Iris pigment epithelial cell (primary cell): ENCODE measurements around the gene DGKB.

Source experiments
- DNase-seq: peaks from one replicate; pipeline ENCODE4 v3.0.0-alpha.2; 2011; ENCODE audit warnings: low read depth

The DGKB gene

DNA sequence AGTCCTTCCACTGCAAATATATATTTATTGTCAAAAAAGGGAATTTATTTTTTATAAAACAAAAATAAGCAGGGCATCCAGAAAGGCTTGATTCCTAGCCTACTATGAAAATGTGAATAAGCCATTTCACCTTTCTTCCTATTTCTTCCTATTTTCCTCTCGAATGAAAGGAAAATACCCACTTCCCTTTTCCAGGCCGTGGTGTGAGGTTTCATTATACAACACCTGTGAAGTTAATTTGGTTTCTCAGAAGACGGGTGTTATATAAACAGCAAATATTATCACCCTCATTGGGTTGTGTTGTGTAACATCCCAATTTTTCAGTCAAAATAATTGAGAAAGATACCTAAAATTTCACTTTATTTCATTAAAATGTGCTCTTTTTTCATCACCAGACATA is 214.3 kb downstream of the DGKB start:
- DNase-seq: no peak

DNA sequence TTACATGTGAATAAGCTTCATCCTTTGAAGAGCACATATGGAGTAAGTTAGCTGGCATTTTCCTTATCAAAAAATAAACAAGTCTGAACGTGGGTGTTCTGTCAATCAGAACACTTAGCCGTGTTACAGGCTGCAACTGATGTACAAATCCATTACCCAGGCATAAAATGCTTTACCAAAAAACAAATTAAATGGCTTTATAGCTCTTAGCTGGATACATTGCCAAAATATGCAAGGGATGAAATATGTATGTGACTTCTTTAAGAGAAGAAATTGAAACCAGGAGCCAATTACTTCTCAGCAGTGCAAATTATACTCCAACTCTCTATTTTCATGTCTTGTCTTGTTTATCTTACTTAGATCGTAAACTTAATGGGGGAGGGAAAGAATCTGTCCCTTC is 214.8 kb downstream of the DGKB start:
- peak; percentile 36 for DNase-seq

DNA sequence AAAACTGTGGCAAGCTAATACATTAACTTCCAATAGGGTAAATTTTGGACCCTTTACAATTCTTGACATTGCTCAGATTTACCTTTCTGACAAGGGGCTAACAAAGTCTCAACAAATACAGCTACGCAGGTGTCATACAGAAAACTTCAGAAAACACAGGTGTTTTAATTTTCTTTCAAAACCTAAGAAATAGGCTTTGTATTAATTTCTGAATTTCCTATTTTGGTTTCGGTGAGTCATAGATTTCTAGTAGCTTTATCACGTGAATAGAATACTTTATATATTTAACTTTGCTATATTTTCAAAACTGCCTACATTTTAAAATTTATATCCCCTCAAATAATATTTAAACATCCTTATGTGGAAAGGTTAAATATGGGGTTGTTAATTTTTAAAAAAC is 215.3 kb downstream of the DGKB start:
- DNase-seq: no peak

DNA sequence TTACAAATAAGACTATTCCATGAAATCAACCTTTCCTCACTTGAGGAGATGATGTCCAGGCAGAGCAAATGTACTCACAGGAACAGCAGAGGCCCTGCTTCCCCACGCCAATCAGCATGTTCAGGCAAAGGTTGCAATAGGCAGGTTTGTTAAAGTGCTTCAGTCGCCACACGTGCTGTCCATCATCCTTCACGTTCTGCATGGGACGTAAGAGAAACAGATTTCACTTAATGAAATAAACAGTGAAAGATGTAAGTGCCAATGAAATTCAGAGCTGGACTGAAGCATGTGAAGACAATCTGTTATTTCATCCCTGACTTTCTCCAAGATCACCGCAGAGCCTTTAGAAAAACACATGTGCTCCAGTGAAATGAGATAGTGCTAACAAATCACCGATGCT is 217.4 kb downstream of the DGKB start:
- DNase-seq: no peak

DNA sequence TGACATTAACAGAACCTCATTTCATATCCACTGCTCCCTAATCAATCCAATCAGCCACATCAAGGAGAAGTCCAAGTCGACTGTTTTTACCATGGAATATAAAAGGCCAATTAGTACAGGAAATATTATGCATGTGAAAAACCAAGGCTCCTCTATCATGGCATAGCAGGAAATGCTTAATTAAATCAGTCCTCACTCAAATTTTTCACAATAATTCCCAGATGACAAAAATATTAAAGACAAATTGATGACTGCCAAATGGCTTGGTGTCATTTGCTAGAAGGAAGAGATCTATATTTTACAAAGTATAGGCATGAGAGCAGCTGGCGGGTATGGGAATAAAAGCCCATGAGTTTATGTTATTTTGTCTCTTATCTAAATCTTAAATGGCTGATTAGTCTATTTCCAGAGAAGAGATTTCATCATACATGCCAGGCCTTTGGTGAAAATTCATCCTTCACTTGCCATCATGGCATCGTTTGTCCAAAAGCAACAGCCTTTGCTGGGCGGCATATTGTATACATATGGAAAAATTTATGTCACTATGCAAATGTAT is 219.6 kb downstream of the DGKB start:
- no peak for DNase-seq

DNA sequence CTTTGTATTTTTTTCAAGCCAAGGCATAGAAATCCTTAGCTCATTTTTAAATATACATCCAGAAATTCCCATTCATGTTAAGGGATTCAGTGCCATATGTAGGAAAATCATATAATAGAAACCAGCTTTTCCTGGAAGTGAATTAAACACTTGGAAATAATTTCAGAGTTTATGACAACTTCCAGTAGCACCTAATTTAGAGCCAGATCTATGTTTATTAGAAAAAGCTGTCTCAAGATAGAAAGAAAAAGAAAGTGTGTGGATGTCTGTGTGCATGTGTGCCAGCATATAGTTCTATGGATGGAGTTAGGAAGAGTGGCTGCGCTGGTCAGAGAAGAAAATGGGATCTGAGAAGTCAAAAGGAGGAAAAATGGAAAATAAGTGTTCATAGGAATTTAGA is 225.7 kb downstream of the DGKB start:
- no peak for DNase-seq

DNA sequence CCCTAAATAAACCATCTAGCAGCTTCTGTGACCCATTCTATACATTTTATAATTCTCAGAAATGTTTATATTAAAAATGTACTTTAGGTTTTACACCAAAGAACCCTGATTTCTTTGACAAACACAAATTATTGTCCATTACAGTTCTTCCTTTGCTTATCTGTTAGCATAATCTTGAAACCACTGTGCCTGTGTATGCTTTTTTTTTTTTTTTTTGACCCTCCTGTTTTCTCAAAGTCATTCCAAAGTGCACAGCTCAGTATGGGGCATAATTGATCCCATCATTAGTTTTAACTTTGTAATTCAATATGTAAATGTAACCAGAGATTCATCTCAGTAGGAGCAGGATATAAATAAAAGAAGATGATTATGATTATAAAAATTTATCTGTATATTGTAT is 229.3 kb downstream of the DGKB start:
- no peak for DNase-seq

DNA sequence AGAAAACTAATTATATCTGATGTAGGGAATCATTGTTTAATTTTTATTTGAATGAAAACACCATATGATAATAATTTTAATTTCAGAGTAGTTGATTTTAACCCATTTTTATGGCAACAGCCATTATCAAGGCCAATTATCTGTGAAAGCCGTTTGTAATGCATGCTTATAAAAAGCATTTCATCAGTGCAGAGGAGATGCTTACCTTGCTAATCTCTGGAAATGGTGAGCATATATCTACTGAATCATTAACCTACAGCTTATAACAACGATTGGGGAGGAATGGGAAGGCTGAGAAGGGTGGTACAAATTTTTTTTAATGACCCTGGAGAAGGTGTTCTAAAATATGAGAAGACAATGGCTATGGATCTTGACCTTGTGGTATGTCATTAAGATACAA is 235.6 kb downstream of the DGKB start:
- no peak for DNase-seq

DNA sequence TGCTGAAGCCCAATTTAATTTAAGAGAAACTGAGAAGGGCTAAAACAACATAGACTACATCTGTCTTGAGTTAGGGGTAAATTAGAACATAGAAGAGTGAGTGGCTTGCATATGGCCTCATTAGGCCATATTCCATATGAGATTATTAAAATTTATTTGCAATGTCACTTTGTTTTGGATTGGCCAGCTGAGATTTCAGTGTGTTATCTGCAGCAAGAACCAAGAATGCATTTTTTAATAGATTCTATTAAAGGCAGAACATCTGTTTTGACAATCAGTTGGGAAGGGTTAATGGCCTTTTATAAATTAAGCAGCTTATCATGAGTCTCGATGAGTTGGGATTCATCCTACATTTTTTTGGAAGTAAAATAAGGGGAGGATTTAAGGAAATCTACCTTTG is 236.2 kb downstream of the DGKB start:
- no peak for DNase-seq

DNA sequence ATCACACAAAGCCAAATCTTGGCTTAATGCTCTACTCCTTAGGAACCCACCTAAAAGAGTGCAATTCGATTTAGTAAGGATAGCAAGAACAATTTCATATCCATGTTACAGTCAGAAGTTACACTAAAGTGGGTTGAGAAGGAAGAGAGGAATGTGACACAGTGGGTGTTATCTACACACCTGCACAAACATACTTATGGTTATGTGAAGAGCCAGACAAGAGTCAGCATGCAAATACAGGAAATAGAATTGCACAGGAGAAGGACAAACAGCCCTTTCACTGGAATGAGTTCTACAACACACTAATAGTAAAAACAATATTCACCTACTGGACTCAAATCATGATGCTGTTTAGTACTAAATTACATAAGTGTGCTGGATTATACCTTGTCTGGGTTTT is 262.8 kb downstream of the DGKB start:
- no peak for DNase-seq

DNA sequence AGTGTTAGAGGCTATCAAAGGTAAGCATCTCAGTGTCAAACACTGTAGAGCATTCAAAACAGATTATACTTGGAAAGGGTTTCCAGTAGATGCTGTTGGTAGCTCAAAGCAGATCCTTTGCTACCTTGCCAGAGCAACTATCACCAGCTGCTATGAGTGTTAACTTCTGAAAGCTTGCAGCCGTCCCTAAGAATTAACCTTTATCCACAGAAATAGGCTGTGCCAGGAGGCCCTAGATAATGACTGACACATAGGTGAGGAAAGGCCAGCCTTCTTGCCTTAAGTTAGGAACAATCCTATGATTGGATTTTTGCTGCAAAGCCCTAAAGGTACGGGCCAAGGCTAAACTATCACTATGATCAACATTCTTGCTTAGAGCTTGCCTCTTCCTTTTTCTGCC is 263.2 kb downstream of the DGKB start:
- DNase-seq: no peak

DNA sequence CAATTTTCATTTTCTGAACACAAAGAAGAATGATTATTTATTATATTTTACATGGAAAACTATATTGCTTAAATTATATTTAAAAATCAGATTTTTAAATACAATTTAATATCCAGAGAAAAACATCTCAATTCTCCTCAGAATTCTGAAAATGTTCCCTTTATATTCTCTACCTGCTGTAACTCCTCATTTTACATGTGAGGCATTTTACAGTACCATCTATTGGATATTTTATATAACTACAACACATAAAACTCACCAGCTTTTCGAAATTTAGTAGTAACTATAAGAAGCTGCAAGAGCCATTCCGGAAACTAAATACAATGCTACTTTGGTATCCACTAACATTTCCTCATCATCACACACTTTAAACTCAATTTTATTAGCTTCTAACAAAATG is 264.6 kb downstream of the DGKB start:
- no peak for DNase-seq

DNA sequence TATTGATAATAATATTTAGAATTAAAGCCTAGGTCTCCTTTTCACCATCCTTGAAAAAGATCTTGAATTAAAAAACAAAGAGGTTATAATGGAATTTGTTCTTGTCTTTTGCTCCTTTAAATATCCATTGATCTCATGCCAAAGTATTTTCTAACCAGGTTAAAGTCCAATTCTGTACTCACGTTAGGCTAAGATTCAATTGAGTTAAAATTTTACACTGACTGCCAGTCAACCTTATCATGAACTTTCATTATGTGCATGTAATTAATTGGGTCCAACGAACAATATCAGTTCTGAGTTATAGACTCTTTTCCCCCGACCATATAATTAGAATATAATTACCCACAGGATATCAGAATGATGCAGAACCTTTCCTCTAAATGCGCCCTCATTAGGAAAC is 266.6 kb downstream of the DGKB start:
- no peak for DNase-seq

DNA sequence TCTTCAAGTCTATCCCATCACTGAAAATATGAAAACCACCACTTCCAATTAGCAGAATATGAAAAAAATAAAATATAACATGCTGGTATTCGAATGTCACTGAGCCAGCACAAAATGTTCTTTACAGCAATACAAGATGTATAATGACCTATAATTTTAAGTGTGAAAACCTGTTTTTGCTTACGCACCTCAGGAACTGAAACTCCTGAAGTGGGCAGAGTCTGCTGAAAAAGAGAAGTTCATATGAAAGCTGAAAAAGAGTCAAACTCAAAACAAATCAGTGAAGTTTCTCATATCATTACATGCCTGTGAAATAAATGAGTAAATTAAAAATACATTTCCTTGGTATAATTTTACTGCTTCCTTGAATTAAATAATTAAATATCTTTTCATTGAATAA is 272.5 kb downstream of the DGKB start:
- DNase-seq: no peak

DNA sequence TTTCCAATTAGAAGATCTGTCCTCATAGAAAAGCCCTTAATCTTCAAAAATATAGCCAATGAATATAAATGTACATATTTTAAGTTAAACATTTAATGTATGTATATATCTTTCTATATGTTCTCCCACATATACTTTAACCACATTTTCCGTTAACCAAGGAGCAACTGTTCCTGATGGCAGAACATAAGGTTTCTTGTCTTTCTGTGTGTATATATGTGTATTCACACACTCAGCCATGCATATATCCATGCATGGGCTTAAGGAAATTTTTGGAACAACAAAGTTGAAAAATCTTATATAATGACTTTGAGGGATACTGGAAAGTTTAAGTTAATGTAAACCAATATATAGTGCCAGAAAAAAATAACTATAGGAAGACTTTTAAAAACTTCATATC is 274.0 kb downstream of the DGKB start:
- DNase-seq: no peak

DNA sequence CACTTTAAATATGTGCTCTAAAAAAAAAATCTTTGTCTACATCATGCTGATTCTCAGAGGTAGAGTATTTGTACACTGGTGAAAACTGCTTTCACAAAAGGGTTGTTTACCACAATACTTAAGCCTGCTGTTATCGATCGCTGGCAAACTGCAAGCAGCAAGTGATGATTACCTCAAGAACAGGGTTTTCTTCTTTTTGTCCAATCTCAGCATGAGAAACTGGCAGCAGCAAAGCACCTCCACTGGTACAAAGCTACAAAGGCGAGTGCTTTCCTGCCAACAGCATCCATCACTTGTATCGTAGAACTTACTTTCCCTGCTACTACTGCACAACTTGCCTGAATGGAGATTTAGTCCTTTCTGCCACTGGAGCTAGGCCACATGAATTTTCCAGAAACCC is 276.5 kb downstream of the DGKB start:
- DNase-seq: no peak

DNA sequence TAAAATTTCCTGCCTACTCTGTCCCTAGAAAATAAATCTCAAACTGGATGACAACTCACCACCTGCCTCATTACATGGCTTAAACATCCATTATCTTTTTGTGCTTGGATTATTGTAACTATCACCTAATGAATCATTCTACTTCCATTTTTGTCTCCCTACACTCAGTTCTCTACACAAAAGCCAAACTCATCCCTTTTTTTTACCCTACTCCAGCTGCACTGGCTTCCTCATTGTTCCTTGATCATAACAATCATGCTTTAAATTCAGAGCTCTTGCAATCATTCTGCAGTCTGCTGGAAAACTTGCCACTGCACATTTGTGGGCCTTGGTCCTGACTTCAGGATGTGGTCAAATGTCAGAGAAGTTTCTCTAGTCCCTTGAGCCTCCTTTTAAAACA is 280.0 kb downstream of the DGKB start:
- no peak for DNase-seq

DNA sequence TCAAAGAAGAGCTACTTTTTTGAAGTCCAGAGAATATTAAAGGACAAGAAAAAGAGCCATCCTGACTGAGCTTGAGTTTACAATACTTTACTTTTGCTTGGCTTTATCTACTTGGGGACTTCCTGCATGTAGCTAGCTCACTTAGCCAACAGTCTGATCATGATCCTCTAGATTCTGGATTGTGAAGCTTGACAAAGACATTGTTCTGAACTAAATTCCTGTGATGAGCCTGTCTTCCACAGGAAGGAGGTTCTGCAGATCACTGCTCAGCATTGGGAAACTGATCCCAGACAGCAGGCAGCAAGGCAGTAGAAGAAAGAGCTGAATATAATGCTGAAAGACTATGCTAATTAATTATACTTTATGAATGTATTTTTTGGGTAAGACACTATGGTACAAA is 296.4 kb downstream of the DGKB start:
- DNase-seq: peak; percentile 18

DNA sequence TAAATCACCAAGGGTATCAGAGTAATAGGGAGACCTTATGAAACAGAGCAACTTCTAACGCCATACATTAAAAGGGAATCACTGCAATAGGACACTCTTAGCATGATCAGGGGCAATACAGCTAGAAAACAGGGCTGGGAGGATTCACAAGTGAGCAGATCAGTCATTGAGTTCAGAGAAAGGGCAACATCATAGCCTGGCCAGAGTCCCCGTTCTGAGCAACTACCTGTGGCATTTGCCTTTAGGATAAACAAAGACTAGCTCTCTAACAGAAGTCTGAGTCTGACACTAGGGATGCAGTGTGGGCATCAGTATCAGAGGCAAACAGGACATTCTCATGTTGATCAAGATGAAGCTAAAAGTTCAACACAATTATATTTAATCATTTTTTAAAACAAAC is 297.9 kb downstream of the DGKB start:
- peak; percentile 25 for DNase-seq

DNA sequence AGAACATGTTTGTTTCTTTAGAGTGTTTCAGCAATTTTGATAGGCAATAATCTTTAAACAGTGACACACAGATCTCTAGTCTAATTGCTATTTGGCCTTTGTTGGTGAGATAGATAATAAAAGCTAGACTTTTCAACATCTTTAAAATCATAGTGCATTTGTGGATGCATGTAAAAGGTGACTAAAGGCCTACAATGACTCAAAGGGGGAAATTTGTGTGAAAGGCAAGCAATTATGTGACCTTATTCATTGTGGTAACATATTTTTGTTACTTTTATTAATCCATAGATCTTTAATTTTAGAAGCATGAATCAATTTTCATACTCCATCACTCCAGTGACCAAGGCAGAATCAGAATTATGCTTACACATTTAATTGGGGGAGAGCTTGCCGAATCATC is 299.7 kb downstream of the DGKB start:
- DNase-seq: no peak

DNA sequence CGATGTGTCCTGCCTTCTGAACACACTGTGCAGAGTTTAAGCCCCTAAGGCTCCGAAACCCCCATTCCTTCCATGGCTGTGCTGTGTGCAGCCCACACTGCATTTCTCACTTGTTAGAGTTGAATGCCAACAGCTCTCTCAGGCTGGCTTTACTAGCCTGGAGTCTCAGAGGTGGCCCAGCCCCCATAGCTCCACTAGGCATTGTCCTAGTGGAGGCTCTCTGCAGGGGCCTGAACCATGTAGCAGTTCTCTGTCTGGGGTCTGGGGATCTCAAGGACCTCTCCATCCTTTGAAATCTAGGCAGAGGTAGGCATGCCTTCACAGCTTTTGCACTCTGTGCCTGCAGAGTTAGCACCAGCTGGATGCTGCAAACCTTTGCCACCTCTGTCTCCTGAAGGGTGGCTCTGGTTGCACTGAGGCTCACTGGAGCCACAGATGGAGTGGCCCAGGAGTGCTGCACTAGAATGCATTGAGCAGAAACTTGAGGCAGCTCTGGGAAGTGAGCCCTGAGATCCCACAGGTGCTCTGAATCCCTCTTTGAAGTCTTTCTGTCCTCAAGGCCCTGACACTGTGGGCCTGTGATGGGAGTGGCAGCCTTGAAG is 301.7 kb downstream of the DGKB start:
- no peak for DNase-seq

DNA sequence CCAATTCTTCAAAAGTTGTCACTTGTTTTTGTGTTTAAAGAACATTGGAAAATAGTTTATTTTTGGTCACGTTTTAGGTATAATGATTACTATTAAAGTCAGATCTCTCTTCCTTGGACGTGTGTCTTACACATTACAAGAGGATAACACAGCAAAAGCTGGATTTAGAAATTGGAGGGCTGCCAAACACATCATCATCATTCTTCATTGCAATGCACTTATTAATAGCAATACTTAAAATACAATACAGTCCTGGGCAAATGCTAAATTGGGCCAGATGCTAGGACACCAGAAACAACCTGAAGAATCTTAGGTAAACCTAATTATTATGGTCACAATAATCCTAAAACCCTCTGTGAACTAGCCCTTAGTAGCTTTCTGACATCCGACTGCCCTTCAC is 303.6 kb downstream of the DGKB start:
- DNase-seq: peak; percentile 15

DNA sequence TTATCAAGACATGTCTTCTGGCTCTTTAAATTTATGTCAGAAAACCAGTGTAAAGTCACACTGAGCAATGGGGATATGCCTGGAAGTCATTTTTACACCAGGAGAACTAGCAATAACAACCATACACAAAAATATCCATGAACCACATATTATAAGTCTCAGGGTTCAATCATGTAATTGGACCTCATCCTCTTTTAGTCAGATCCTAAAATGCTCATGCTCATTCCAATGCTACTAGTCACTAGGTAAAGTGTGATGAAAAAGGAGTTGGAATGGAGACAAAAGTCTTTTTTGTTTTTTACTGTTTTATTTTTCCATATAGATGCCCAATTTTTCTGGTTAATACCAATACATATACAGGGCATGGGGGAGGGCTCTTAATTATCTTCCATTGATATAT is 306.1 kb downstream of the DGKB start:
- peak; percentile 9 for DNase-seq

DNA sequence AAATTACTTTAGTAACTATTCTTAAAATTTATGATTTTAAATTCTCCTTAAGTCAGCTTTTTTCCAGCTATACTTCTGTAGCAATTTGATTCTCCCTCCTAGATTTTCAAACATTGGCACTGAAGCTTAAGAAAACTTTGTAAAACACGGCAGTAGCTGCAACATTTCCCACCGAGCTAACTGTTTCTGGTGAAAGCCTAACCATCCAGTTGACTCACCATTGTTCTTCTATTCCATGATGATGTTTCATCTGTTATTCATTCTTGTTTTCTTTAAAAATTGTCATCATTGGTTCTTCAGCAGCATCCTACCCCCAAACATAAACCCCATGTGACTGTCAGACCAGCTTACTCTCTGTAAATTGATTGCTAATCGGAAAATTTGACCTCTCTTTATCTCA is 312.3 kb downstream of the DGKB start:
- no peak for DNase-seq

DNA sequence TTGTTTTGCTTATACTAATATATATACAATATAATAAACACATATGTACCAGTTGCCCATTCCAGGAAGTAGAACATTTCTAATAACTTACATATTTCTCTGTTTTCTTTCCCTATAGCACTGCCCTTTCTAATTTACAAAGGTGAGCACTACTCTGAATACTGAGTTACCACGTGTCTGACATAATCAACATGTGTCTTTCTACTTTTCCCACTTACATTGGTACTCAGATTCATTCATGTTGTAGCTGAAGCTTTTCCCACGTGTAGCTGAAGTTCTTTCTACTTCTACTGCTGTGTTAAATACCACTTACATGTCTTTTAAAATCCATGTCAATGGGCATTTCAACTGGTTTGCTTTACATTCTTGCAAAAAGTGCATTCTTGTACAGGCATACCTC is 317.3 kb downstream of the DGKB start:
- no peak for DNase-seq
